ENCODE data around the gene HGS.

The HGS gene, protein sequence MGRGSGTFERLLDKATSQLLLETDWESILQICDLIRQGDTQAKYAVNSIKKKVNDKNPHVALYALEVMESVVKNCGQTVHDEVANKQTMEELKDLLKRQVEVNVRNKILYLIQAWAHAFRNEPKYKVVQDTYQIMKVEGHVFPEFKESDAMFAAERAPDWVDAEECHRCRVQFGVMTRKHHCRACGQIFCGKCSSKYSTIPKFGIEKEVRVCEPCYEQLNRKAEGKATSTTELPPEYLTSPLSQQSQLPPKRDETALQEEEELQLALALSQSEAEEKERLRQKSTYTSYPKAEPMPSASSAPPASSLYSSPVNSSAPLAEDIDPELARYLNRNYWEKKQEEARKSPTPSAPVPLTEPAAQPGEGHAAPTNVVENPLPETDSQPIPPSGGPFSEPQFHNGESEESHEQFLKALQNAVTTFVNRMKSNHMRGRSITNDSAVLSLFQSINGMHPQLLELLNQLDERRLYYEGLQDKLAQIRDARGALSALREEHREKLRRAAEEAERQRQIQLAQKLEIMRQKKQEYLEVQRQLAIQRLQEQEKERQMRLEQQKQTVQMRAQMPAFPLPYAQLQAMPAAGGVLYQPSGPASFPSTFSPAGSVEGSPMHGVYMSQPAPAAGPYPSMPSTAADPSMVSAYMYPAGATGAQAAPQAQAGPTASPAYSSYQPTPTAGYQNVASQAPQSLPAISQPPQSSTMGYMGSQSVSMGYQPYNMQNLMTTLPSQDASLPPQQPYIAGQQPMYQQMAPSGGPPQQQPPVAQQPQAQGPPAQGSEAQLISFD

DNA sequence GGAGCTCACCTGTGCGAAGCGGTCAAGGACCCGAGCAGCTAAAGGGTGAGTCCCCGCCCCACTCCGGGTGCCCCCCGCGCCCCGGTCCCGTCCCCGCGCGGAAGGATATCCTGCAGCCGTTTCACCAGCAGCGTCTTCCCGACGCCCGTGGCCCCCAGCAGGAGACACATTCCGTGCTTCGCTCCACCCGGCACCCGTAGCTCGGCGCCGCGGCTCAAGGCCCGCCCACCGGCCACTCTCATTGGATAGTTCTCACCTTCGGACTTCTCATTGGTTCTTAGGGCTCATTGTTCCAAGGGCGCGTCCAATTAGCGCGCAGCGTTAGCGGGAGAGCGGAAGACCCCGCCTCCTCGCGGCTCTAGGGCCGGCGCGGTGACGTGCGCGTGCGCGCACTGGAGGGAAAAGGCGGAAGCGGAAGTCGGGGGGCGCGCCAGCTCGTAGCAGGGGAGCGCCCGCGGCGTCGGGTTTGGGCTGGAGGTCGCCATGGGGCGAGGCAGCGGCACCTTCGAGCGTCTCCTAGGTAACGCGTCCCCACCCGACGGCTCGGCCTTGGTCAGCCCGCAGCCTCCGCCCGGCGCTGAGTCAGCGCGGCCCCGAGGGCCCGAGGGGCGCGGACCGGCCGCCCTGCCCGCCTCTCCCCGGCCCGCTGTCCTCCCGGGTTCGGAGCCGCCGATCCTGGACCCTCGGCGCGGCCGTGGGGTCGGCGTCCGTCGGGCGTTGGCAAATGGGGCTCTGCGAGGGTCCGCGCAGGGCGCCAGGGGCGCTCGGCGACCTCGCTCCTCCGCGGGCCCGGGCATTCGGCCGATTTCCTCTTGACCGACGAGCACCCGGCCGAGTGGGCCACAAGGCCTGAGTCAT is at the start of gene HGS, which contains the start of gene ARL16:
Gene HGS (plus strand): TSS at position 428 of the 858 bp plus-strand sequence. CDS start 56 bp downstream, at position 484.
Gene ARL16 (minus strand): TSS at position 214 of the 858 bp plus-strand sequence. CDS start 44 bp downstream, at position 170.
- H3K27me3 ChIP-seq (replicated peaks; ENCODE audit: control insufficient read depth, insufficient read depth, low read length) = no peaks in the 10 kb centered on the region
- peaks cover 27% of the 10 kb centered on the region for H3K4me1 ChIP-seq (ENCODE audit: control insufficient read depth, insufficient read depth, low read length)
- H3K9ac ChIP-seq (ENCODE audit: low read length) = peak within 1 kb of the TSS; percentile 96
- H3K9me3 ChIP-seq (ENCODE audit: control insufficient read depth, low read length) = no peaks in the 10 kb centered on the region
- DNase-seq (ENCODE audit: low read depth) = peak; percentile 100
- H3K4me3 ChIP-seq (ENCODE audit: low read length) = peak within 1 kb of the TSS; percentile 89
- peaks cover 32% of the 10 kb centered on the region for H3K36me3 ChIP-seq (ENCODE audit: control insufficient read depth, insufficient read depth, low read length, severe bottlenecking)

DNA sequence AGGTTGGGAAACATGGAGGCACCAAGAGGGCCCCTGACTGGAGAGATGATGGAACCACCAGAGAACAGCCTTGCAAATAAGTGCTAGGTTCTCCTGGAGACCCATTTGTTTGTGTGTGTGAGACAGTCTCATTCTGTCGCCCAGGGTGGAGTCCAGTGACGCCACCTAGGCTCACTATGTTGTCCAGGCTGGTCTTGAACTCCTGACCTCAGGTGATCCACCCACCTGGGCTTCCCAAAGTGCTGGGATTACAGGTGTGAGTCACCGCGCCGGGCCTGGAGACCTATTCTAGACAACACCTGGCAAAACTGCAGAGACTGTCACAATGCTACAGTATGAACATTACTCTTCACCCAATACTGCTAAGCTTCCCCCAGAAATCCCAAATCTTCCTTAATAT is 48.4 kb upstream of the HGS start:
- Histone ChIP-seq H3K4me3 (ENCODE audit: low read length) (peak overlapping the region; percentile 91), H3K4me1 (ENCODE audit: control insufficient read depth, insufficient read depth, low read length) (peaks cover 11% of the 10 kb centered on the region), H3K36me3 (ENCODE audit: control insufficient read depth, insufficient read depth, low read length, severe bottlenecking) (peaks cover 3% of the 10 kb centered on the region), H3K9me3 (ENCODE audit: control insufficient read depth, low read length) (no peaks in the 10 kb centered on the region), H3K27me3 (replicated peaks; ENCODE audit: control insufficient read depth, insufficient read depth, low read length) (no peaks in the 10 kb centered on the region), H3K9ac (ENCODE audit: low read length) (peak overlapping the region; percentile 93)
- no peak for DNase-seq (ENCODE audit: low read depth)

DNA sequence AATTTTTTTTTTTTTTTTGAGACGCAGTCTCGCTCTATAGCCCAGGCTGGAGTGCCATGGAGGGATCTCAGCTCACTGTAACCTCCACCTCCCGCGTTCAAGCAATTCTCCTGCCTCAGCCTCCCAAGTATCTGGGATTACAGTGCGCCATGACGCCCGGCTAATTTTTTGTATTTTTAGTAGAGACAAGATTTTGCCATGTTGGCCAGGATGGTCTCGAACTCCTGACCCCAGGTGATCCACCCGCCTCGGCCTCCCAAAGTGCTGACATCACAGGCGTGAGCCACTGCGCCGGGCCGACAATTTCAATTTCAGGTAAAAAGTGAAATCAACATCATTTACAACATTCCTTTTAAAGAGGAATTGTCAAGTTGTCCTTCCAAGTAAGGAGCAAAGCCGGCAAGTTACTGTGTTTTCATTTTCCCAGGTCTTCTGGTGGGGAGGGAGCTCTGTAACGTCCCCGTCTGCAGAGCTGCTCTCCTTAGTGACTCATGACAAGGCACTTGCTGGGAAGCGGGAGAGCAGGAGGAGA is 47.8 kb upstream of the HGS start:
- Histone ChIP-seq H3K4me1 (ENCODE audit: control insufficient read depth, insufficient read depth, low read length) (peaks cover 11% of the 10 kb centered on the region), H3K36me3 (ENCODE audit: control insufficient read depth, insufficient read depth, low read length, severe bottlenecking) (peaks cover 3% of the 10 kb centered on the region), H3K9me3 (ENCODE audit: control insufficient read depth, low read length) (no peaks in the 10 kb centered on the region), H3K9ac (ENCODE audit: low read length) (peak overlapping the region; percentile 93), H3K4me3 (ENCODE audit: low read length) (peak overlapping the region; percentile 91), H3K27me3 (replicated peaks; ENCODE audit: control insufficient read depth, insufficient read depth, low read length) (no peaks in the 10 kb centered on the region)
- no peak for DNase-seq (ENCODE audit: low read depth)

DNA sequence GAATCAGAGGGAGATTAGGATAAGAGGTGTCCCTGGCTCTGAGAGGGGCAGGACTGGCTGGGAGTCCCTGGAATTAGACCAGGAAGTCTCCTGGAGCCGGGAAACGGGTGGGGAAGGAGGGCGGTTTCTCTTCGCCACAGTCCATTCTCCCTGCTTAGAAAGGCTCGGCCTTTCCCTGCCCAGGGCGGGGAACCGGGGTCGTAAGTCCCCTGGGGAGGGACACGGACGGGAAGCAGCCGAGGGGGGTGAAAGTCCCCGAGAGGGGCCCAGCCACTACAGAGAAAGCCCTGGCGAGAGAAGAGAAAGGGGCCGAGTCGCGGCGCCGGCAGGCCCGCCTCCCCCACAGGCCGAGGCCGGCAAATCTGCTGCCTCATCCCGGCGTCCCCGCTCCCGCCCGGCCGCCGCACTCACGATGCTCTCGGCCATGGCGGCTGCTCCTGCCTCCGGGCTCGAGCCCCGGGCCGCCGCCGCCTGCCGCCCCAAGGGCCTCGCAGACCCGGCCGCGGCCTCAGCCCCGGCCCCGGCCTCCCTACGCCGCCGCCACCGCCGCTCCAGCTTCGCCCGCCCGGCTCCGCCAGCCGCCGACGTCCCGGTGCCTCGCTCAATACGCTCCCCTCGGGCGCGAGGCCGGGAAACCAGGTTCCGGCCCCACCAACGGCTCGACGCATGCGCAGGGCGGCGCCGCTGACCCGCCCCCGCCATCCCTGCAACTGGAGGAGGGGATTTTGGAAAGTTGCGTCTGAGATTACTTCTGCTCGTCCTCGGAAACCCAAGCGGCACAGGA is 47.1 kb upstream of the HGS start, which contains the start of the genes NPLOC4 and TSPAN10:
Gene NPLOC4 (minus strand): TSS at position 608 of the 784 bp plus-strand sequence. CDS start 182 bp downstream, at position 426.
Gene TSPAN10 (plus strand): TSS at position 692 of the 784 bp plus-strand sequence. CDS start 5,217 bp downstream, outside the sequence.
- no peaks in the 10 kb centered on the region for H3K27me3 ChIP-seq (replicated peaks; ENCODE audit: control insufficient read depth, insufficient read depth, low read length)
- peaks cover 11% of the 10 kb centered on the region for H3K4me1 ChIP-seq (ENCODE audit: control insufficient read depth, insufficient read depth, low read length)
- peak; percentile 94 for DNase-seq (ENCODE audit: low read depth)
- H3K36me3 ChIP-seq (ENCODE audit: control insufficient read depth, insufficient read depth, low read length, severe bottlenecking) = peaks cover 3% of the 10 kb centered on the region
- peak within 1 kb of the TSS; percentile 91 for H3K4me3 ChIP-seq (ENCODE audit: low read length)
- H3K9ac ChIP-seq (ENCODE audit: low read length) = peak within 1 kb of the TSS; percentile 93
- H3K9me3 ChIP-seq (ENCODE audit: control insufficient read depth, low read length) = no peaks in the 10 kb centered on the region

DNA sequence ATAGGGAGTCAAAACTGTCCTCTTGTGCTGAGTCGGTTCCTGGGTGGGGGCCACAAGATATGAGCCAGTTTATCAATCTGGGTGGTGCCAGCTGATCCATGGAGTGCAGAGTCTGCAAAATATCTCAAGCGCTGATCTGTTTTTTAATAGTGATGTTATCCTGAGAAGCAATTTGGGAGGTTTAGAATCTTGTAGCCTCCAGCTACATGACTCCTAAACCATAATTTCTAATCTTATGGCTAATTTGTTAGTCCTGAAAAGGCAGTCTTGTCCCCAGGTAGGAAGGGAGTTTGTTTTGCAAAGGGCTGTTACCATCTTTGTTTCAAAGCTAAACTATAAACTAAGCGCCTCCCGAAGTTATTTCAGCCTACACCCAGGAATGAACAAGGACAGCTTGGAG is 45.1 kb upstream of the HGS start:
- no peaks in the 10 kb centered on the region for H3K27me3 ChIP-seq (replicated peaks; ENCODE audit: control insufficient read depth, insufficient read depth, low read length)
- H3K9ac ChIP-seq (ENCODE audit: low read length) = no peak overlapping the region
- H3K9me3 ChIP-seq (ENCODE audit: control insufficient read depth, low read length) = no peaks in the 10 kb centered on the region
- H3K4me3 ChIP-seq (ENCODE audit: low read length) = no peak overlapping the region
- peaks cover 11% of the 10 kb centered on the region for H3K4me1 ChIP-seq (ENCODE audit: control insufficient read depth, insufficient read depth, low read length)
- H3K36me3 ChIP-seq (ENCODE audit: control insufficient read depth, insufficient read depth, low read length, severe bottlenecking) = no peaks in the 10 kb centered on the region
- DNase-seq (ENCODE audit: low read depth) = no peak

DNA sequence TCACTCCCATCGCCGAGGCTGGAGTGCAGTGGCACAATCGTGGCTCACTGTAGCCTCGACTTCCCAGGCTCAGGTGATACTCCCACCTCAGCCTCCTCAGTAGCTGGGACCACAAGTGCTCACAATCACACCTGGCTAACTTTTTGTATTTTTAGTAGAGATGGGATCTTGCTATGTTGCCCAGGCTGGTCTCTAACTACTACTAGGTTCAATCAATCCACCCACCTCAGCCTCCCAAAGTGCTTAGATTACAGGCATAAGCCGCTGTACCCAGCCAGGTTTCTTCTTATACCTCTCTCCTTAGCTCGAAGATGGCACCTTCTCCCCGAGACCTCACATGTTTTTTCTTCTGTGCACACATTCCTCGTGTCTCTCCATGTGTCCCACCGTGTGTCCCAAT is 43.8 kb upstream of the HGS start:
- no peak for DNase-seq (ENCODE audit: low read depth)
- H3K27me3 ChIP-seq (replicated peaks; ENCODE audit: control insufficient read depth, insufficient read depth, low read length) = no peaks in the 10 kb centered on the region
- H3K9me3 ChIP-seq (ENCODE audit: control insufficient read depth, low read length) = no peaks in the 10 kb centered on the region
- H3K4me1 ChIP-seq (ENCODE audit: control insufficient read depth, insufficient read depth, low read length) = peaks cover 11% of the 10 kb centered on the region
- no peak overlapping the region for H3K9ac ChIP-seq (ENCODE audit: low read length)
- H3K4me3 ChIP-seq (ENCODE audit: low read length) = no peak overlapping the region
- no peaks in the 10 kb centered on the region for H3K36me3 ChIP-seq (ENCODE audit: control insufficient read depth, insufficient read depth, low read length, severe bottlenecking)

DNA sequence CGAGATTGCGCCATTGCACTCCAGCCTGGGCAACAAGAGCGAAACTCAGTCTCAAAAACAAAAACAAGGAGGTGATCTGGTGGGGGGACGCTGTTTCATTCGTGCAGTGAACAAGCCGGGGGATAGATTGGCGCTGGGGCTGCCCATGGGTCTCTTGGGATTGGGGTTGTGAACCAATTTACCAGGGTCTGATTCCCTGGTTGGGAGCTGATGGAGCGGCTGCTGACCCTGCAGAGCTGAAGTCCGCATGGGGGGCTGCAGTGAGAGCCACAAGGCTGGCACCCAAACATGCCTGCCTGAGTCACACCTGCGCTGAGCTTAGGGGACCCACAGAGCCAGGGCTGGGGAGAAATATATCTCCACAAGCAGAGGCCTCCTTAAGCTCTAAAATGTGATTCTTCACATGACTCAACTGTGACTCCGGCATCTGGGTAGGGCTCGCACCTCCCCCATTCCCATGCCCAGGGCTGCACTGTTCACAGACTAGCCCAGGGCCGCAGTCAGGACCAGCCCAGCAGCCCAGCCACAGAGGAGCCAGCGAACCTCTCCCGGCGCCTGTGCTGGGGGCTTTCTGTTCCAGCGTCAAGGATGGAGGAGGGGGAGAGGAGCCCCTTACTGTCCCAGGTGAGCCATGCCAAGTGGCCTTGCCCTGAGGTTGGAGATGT is 41.9 kb upstream of the HGS start:
- Histone ChIP-seq H3K36me3 (ENCODE audit: control insufficient read depth, insufficient read depth, low read length, severe bottlenecking) (no peaks in the 10 kb centered on the region), H3K27me3 (replicated peaks; ENCODE audit: control insufficient read depth, insufficient read depth, low read length) (peaks cover 4% of the 10 kb centered on the region), H3K4me1 (ENCODE audit: control insufficient read depth, insufficient read depth, low read length) (peaks cover 3% of the 10 kb centered on the region), H3K4me3 (ENCODE audit: low read length) (no peak overlapping the region), H3K9me3 (ENCODE audit: control insufficient read depth, low read length) (no peaks in the 10 kb centered on the region), H3K9ac (ENCODE audit: low read length) (no peak overlapping the region)
- peak; percentile 62 for DNase-seq (ENCODE audit: low read depth)

DNA sequence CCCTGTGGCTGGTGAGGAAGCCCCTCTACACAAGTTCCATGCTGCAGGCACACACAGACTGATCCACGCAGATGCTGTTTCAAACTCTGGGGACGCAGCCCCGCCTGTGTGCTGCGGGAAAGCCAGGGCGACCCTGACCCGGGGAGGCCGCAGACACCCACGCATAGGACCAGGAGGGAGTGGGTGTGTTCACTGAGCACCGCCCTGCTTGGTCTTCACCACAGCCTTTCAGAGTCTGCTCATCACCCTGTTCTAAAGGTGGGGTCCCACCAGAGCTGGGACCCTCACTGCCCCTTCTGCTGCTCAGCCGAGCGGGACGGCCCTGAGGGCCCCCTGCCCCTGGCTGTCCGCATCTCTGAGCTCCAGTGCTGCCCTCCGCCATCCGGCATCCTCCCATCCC is 39.3 kb upstream of the HGS start:
- Histone ChIP-seq H3K36me3 (ENCODE audit: control insufficient read depth, insufficient read depth, low read length, severe bottlenecking) (no peaks in the 10 kb centered on the region), H3K9me3 (ENCODE audit: control insufficient read depth, low read length) (no peaks in the 10 kb centered on the region), H3K4me3 (ENCODE audit: low read length) (no peak overlapping the region), H3K4me1 (ENCODE audit: control insufficient read depth, insufficient read depth, low read length) (no peaks in the 10 kb centered on the region), H3K27me3 (replicated peaks; ENCODE audit: control insufficient read depth, insufficient read depth, low read length) (peaks cover 18% of the 10 kb centered on the region), H3K9ac (ENCODE audit: low read length) (no peak overlapping the region)
- no peak for DNase-seq (ENCODE audit: low read depth)

DNA sequence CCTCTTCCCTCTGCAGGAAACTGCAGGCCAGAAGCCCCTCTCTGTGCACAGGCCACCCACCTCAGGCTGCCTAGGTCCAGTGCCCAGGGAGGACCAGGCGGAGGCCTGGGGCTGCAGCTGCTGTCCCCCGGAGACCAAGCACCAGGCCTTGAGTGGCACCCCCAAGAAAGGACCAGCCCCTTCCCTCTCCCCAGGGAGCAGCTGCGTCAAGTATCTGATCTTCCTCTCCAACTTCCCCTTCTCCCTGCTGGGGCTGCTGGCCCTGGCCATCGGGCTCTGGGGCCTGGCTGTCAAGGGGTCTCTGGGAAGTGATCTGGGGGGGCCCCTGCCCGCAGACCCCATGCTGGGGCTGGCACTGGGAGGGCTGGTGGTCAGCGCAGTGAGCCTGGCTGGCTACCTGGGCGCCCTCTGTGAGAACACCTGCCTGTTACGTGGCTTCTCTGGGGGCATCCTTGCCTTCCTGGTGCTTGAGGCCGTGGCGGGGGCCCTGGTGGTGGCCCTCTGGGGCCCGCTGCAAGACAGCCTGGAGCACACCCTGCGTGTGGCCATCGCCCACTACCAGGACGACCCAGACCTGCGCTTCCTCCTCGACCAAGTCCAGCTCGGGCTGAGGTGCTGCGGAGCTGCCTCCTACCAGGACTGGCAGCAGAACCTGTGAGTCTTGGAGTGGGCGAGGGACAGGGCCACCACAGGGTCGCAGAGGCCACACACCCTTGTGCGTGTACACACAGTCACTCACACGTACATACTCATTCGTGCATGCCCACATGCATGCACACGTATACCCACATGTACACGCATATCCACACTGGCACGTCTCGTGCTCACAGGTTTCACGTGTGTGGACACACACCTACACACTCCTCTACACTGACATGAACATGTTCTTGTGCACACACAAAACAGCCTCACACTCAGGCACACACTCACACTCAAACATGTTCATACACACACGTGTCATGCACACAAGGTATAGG is 38.5 kb upstream of the HGS start:
- Histone ChIP-seq H3K9me3 (ENCODE audit: control insufficient read depth, low read length) (no peaks in the 10 kb centered on the region), H3K4me3 (ENCODE audit: low read length) (no peak overlapping the region), H3K4me1 (ENCODE audit: control insufficient read depth, insufficient read depth, low read length) (no peaks in the 10 kb centered on the region), H3K9ac (ENCODE audit: low read length) (no peak overlapping the region), H3K27me3 (replicated peaks; ENCODE audit: control insufficient read depth, insufficient read depth, low read length) (peaks cover 18% of the 10 kb centered on the region), H3K36me3 (ENCODE audit: control insufficient read depth, insufficient read depth, low read length, severe bottlenecking) (no peaks in the 10 kb centered on the region)
- no peak for DNase-seq (ENCODE audit: low read depth)
